OCI-LY7 (cell line): ENCODE results near the gene METTL1. TPM values are rescaled to one million over a fixed set of nuclear protein-coding genes. Genes with fewer than 3 reads are reported as not detected.

Source experiments
- BruUV-seq: library from RNA; stranded (reverse); fragments of 400-500 nt; replicated peaks from 2 replicates; lab custom pipeline; 2021; lab: Mats Ljungman, UMichigan
- CTCF ChIA-PET: fragments of 300-600 bp; sonication (Branson Sonifier 250); formaldehyde crosslinking; loops from one replicate; lab custom pipeline; 2022; ENCODE audit warnings: antibody characterized with exemption; ENCODE audit not compliant: unreplicated experiment; lab: Charles Lee
- POLR2A ChIA-PET: fragments of 300-600 bp; sonication (Branson Sonifier 250); formaldehyde crosslinking; loops from one replicate; lab custom pipeline; 2022; ENCODE audit warnings: antibody characterized with exemption; lab: Charles Lee
- DNase-seq: peaks from one replicate; pipeline ENCODE4 v3.0.0-alpha.2; 2015; ENCODE audit warnings: low spot score
- H2AFZ ChIP-seq: fragments of 200-600 bp; sonication (generic), shearing (Covaris generic); 2 replicates; pipeline ENCODE4 v1.6.1; 2014; ENCODE audit warnings: mild to moderate bottlenecking, antibody characterized with exemption, low read length, moderate library complexity
- H3K27ac ChIP-seq: fragments of 200-600 bp; sonication (generic); 2 replicates; pipeline ENCODE4 v1.5.1; 2014; ENCODE audit warnings: mixed run types, low read depth, mild to moderate bottlenecking, moderate library complexity, low read length, inconsistent platforms; ENCODE audit not compliant: poor library complexity, severe bottlenecking
- H3K36me3 ChIP-seq: fragments of 200-600 bp; sonication (generic); 2 replicates; pipeline ENCODE4 v1.6.1; 2014; ENCODE audit warnings: mild to moderate bottlenecking, antibody characterized with exemption, low read length, moderate library complexity, mixed read lengths; ENCODE audit not compliant: insufficient read depth
- H3K4me1 ChIP-seq: fragments of 200-600 bp; sonication (generic); 2 replicates; pipeline ENCODE4 v1.5.1; 2014; ENCODE audit warnings: mild to moderate bottlenecking, low read length; ENCODE audit not compliant: insufficient read depth, poor library complexity, severe bottlenecking
- H3K4me2 ChIP-seq: fragments of 200-600 bp; sonication (generic); 2 replicates; pipeline ENCODE4 v1.6.1; 2014; ENCODE audit warnings: mild to moderate bottlenecking, low read length
- H3K4me3 ChIP-seq: fragments of 200-600 bp; sonication (generic); 2 replicates; pipeline ENCODE4 v1.5.1; 2014; ENCODE audit warnings: mild to moderate bottlenecking, low read depth, low read length; ENCODE audit not compliant: poor library complexity, severe bottlenecking
- H3K79me2 ChIP-seq: fragments of 200-600 bp; sonication (generic); 2 replicates; pipeline ENCODE4 v1.6.1; 2016; ENCODE audit warnings: low read depth, mild to moderate bottlenecking, low read length, moderate library complexity, mixed read lengths; ENCODE audit not compliant: insufficient read depth
- H3K9me2 ChIP-seq: fragments of 200-600 bp; sonication (generic); 2 replicates; pipeline ENCODE4 v1.6.1; 2016; ENCODE audit warnings: mild to moderate bottlenecking, low read length, mixed read lengths; ENCODE audit not compliant: insufficient read depth
- H3K9me3 ChIP-seq: fragments of 200-600 bp; sonication (generic); 2 replicates; pipeline ENCODE4 v1.6.1; 2014; ENCODE audit warnings: mild to moderate bottlenecking, mixed run types, low read length, mixed read lengths
- H4K20me1 ChIP-seq: fragments of 200-600 bp; sonication (generic); 2 replicates; pipeline ENCODE4 v1.6.1; 2014; ENCODE audit warnings: mild to moderate bottlenecking, antibody characterized with exemption, low read length, moderate library complexity, mixed read lengths; ENCODE audit not compliant: insufficient read depth
- EZH2phosphoT487 ChIP-seq: fragments of 200-600 bp; sonication (generic); IDR thresholded peaks from 2 replicates; pipeline ENCODE4 v1.6.1; 2018; ENCODE audit warnings: low read depth, borderline replicate concordance, mild to moderate bottlenecking, mixed run types, antibody characterized with exemption, low read length, moderate library complexity, mixed read lengths
- intact Hi-C: fragments of 100-400 bp; cut with micrococcal nuclease; formaldehyde crosslinking; loops from one replicate; pipeline ENCODE4 v1.10.0; 2022; ENCODE audit not compliant: unreplicated experiment
- total RNA-seq, 2 experiments: library from RNA; depleted of rRNA in 1 of 2; stranded (reverse); fragments of >200 nt in 1 of 2; shearing (Covaris generic) in 1 of 2; gene quantifications; 2 replicates each; pipeline ENCODE4 v1.2.3, GENCODE V29; 2014 to 2022
- TF ChIP-seq, protein P1 (sequence below): fragments of 200-600 bp; sonication (generic); conservative IDR thresholded peaks from 2 replicates; pipeline ENCODE4 v1.5.1; 2014; ENCODE audit warnings: mild to moderate bottlenecking, antibody characterized with exemption, low read length, moderate library complexity, mixed read lengths

Gene METTL1
- total RNA-seq, 2 experiments from 2014 or later, result 22.2 to 23.6 TPM

DNA sequence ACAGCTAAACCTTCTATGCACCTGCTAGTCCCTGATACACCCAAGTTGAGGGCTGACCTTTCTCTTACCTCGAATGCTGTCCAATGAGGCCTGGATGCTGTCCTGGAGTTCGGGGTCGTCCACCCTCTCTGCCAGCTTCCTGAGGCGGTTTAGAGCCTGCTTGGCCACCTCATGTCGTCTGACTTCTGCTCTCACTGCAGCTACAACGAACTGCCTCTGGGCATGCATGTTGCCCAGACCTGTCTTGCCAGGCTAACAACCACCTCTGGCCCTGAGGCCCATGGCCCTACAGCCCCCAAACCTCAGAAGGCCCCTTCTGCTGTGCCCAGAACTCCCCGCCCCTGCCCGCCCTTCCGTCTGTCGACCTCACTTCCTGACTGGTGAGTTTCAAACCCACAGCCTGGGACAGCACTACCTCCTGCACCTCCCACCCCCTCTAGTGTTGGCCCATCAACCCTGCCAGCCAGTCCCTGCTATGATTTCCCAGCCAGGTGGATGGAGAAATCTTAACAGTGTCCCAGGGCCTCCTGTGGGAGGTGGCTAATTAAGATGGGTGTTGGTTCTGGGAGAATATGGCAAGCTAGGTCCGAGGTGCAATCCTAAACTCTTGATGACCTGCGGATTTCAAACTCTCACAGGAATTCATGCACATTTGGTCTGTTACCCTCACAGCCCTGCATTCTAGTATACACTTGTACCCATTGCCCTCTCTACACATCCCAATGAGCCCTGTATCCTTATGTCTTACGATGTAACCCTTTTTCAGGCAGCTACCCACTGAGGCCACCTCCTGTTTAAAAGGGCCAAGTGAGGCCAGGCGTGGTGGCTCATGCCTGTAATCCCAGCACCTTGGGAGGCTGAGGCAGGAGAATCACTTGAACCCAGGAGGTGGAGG is 29.8 kb downstream of the METTL1 start:
- no peak for TF ChIP-seq EZH2phosphoT487
- TF ChIP-seq, protein P1, sequence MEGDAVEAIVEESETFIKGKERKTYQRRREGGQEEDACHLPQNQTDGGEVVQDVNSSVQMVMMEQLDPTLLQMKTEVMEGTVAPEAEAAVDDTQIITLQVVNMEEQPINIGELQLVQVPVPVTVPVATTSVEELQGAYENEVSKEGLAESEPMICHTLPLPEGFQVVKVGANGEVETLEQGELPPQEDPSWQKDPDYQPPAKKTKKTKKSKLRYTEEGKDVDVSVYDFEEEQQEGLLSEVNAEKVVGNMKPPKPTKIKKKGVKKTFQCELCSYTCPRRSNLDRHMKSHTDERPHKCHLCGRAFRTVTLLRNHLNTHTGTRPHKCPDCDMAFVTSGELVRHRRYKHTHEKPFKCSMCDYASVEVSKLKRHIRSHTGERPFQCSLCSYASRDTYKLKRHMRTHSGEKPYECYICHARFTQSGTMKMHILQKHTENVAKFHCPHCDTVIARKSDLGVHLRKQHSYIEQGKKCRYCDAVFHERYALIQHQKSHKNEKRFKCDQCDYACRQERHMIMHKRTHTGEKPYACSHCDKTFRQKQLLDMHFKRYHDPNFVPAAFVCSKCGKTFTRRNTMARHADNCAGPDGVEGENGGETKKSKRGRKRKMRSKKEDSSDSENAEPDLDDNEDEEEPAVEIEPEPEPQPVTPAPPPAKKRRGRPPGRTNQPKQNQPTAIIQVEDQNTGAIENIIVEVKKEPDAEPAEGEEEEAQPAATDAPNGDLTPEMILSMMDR, result peak; percentile 77
- H3K4me2 ChIP-seq, result peak overlapping the region; percentile 93
- peak overlapping the region; percentile 66; the same call in 1 of the 2 replicates for H2AFZ ChIP-seq
- H3K9me3 ChIP-seq, result no peaks in the 10 kb centered on the region
- H3K79me2 ChIP-seq, result peaks cover 14% of the 10 kb centered on the region; the same call in 1 of the 2 replicates
- intact Hi-C loops, result loop anchor here (1.0 to 5.0 kb wide), 4 partner anchors 49 to 265 kb away; partner anchors contain the start of genes ARHGAP9 and B4GALNT1
- peak; percentile 85 for DNase-seq
- peak overlapping the region; percentile 80 for H3K4me3 ChIP-seq
- H3K36me3 ChIP-seq, result peaks cover 22% of the 10 kb centered on the region
- no peaks in the 10 kb centered on the region for H4K20me1 ChIP-seq
- no TSS peak for BruUV-seq
- H3K9me2 ChIP-seq, result no peaks in the 10 kb centered on the region
- ChIA-PET CTCF (interaction anchor here (0.6 kb wide), 2 partner anchors 39 to 195 kb away, joined by 3 to 4 read pairs; partner anchors contain the start of gene DCTN2), POLR2A (interaction anchor here (0.6 to 1.8 kb wide), 6 partner anchors 9 to 1928 kb away, joined by 3 to 5 read pairs (median 4); partner anchors contain the start of gene DCTN2)
- peak overlapping the region; percentile 45 for H3K27ac ChIP-seq
- peaks cover 47% of the 10 kb centered on the region for H3K4me1 ChIP-seq

DNA sequence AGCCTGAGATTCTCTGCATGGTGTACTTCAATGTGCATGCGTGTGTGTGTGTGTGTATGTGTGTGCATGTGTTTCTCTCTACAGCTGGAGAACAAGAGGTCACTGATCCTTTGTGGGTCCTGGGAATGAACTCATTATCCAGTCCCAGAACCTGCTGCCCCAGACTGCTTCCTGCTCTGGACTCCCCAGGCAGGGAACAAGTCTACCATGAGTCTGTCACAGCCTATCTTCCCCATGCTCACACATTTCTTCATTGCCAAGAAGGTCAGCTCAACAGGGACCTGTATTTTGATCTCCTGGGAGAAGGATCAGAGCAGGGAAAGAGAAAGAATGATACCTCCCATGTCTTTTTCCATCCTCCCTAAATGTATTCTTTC is 30.5 kb downstream of the METTL1 start:
- ChIA-PET POLR2A (interaction anchor here (0.6 to 1.8 kb wide), 6 partner anchors 9 to 1928 kb away, joined by 3 to 5 read pairs (median 4); partner anchors contain the start of gene DCTN2), CTCF (interaction anchor here (0.6 kb wide), 1 partner anchor 38 kb away, joined by 3 read pairs; no protein-coding TSS in a partner anchor)
- peak overlapping the region; percentile 45 for H3K27ac ChIP-seq
- H3K9me2 ChIP-seq, result no peaks in the 10 kb centered on the region
- no TSS peak for BruUV-seq
- TF ChIP-seq, protein P1, result no peak
- TF ChIP-seq EZH2phosphoT487, result no peak
- peaks cover 14% of the 10 kb centered on the region; the same call in 1 of the 2 replicates for H3K79me2 ChIP-seq
- H3K9me3 ChIP-seq, result no peaks in the 10 kb centered on the region
- no peaks in the 10 kb centered on the region for H4K20me1 ChIP-seq
- peaks cover 47% of the 10 kb centered on the region for H3K4me1 ChIP-seq
- intact Hi-C loops, result loop anchor here (5.0 kb wide), 1 partner anchor 264 kb away; the partner anchor contains the start of gene ARHGAP9
- peaks cover 15% of the 10 kb centered on the region for H3K36me3 ChIP-seq
- peak overlapping the region; percentile 93 for H3K4me2 ChIP-seq
- H2AFZ ChIP-seq, result peak overlapping the region; percentile 66; the same call in 1 of the 2 replicates
- peak overlapping the region; percentile 80 for H3K4me3 ChIP-seq
- DNase-seq, result no peak
